Activated CD8-positive, alpha-beta T cell treated with anti-CD3 and anti-CD28 coated beads, Interleukin-2, amount 10 ng/mL, durations not matched to agents 7 days and 5 days (primary cell): ENCODE data around the gene RAB42. TPM values are rescaled to one million over a fixed set of nuclear protein-coding genes. Genes with fewer than 3 reads are reported as not detected.
"Not testable (repeated sequence)": the region's sequence is repeated elsewhere in the genome, so short reads cannot be mapped to it uniquely, and the experiment has no call there.

Source experiments
- ATAC-seq: fragments of 150-1000 bp; cut with Tn5 transposase; one replicate; pipeline ENCODE4 v1.10.0; 2021; ENCODE audit warnings: moderate library complexity
- CTCF ChIA-PET: fragments of 350-600 bp; sonication (Branson Sonifier 250); formaldehyde crosslinking; loops from one replicate; lab custom pipeline; 2021; ENCODE audit warnings: antibody characterized with exemption; lab: Charles Lee
- POLR2A ChIA-PET: fragments of 350-600 bp; sonication (Branson Sonifier 250); formaldehyde crosslinking; loops from one replicate; lab custom pipeline; 2021; ENCODE audit warnings: antibody characterized with exemption; lab: Charles Lee
- DNase-seq: peaks from one replicate; pipeline ENCODE4 v3.0.0-alpha.2; 2020
- H3K27ac Mint-ChIP-seq: one replicate; pipeline ENCODE4 v1.8.0; 2021; ENCODE audit warnings: mild to moderate bottlenecking, mixed read lengths
- H3K27me3 Mint-ChIP-seq: one replicate; pipeline ENCODE4 v1.8.0; 2021; ENCODE audit warnings: low read depth, mixed read lengths
- H3K36me3 Mint-ChIP-seq: one replicate; pipeline ENCODE4 v1.8.0; 2021; ENCODE audit warnings: low read depth, mixed read lengths
- H3K4me1 Mint-ChIP-seq: one replicate; pipeline ENCODE4 v1.8.0; 2021; ENCODE audit warnings: low read depth, mixed read lengths
- H3K4me3 Mint-ChIP-seq: one replicate; pipeline ENCODE4 v1.8.0; 2021; ENCODE audit warnings: mild to moderate bottlenecking, mixed read lengths
- H3K9me3 Mint-ChIP-seq: one replicate; pipeline ENCODE4 v1.8.0; 2022; ENCODE audit warnings: mixed read lengths; ENCODE audit not compliant: insufficient read depth
- total RNA-seq, 2 experiments: library from RNA; stranded (reverse); gene quantifications; one replicate each; pipeline ENCODE4 v1.2.3, GENCODE V29; 2021

The RAB42 gene
- total RNA-seq, 2 experiments from 2014 or later, result not detected

- H3K4me3 Mint-ChIP-seq, ATAC-seq, H3K9me3 Mint-ChIP-seq, DNase-seq, POLR2A ChIA-PET, H3K27ac Mint-ChIP-seq, H3K27me3 Mint-ChIP-seq, H3K36me3 Mint-ChIP-seq, CTCF ChIA-PET: not testable (repeated sequence)
- peaks cover 12% of the 10 kb centered on the region for H3K4me1 Mint-ChIP-seq
These were observed 5.3 kb upstream of the RAB42 start for GRCh38 chr1:28586585-28587391.

GRCh38 chr1:28592321-28593071, 431 bp downstream of the RAB42 start:
- H3K36me3 Mint-ChIP-seq, result peaks cover 5% of the 10 kb centered on the region
- H3K4me3 Mint-ChIP-seq, result peak overlapping the region; percentile 69
- ChIA-PET POLR2A (interaction anchor here (1.2 kb wide), 1 partner anchor 11 kb away, joined by 6 read pairs; no protein-coding TSS in a partner anchor), CTCF (no interaction called here)
- peaks cover 10% of the 10 kb centered on the region for H3K4me1 Mint-ChIP-seq
- peaks cover 10% of the 10 kb centered on the region for H3K27me3 Mint-ChIP-seq
- DNase-seq, result no peak
- no peak overlapping the region for H3K27ac Mint-ChIP-seq
- ATAC-seq, result peak; percentile 77
- H3K9me3 Mint-ChIP-seq, result no peaks in the 10 kb centered on the region

- ATAC-seq, H3K36me3 Mint-ChIP-seq, CTCF ChIA-PET, H3K27ac Mint-ChIP-seq, H3K9me3 Mint-ChIP-seq, H3K27me3 Mint-ChIP-seq, H3K4me3 Mint-ChIP-seq, POLR2A ChIA-PET, DNase-seq: not testable (repeated sequence)
- peaks cover 10% of the 10 kb centered on the region for H3K4me1 Mint-ChIP-seq
These were observed 1.9 kb downstream of the RAB42 start for GRCh38 chr1:28593988-28594356.

GRCh38 chr1:28594686-28595411, 2.8 kb downstream of the RAB42 start:
- not testable (repeated sequence) for H3K27me3 Mint-ChIP-seq, H3K9me3 Mint-ChIP-seq

GRCh38 chr1:28595412-28596191, 3.5 kb downstream of the RAB42 start:
- CTCF ChIA-PET, result interaction anchor here (1.1 kb wide), 1 partner anchor 15 kb away, joined by 4 read pairs; no protein-coding TSS in a partner anchor
- no peak overlapping the region for H3K27ac Mint-ChIP-seq
- DNase-seq (no peak), ATAC-seq (no peak)
- H3K36me3 Mint-ChIP-seq, result peaks cover 8% of the 10 kb centered on the region
- no peaks in the 10 kb centered on the region for H3K9me3 Mint-ChIP-seq
- H3K4me3 Mint-ChIP-seq, result no peak overlapping the region
- peaks cover 10% of the 10 kb centered on the region for H3K27me3 Mint-ChIP-seq
- H3K4me1 Mint-ChIP-seq, result peaks cover 10% of the 10 kb centered on the region
- POLR2A ChIA-PET, result interaction anchor here (2.1 kb wide), 1 partner anchor 14 kb away, joined by 11 read pairs; no protein-coding TSS in a partner anchor

More at GRCh38 chr1:28594686-28595411, 2.8 kb downstream of the RAB42 start:
- H3K4me1 Mint-ChIP-seq, result peaks cover 10% of the 10 kb centered on the region
- H3K36me3 Mint-ChIP-seq, ATAC-seq, POLR2A ChIA-PET, DNase-seq, H3K4me3 Mint-ChIP-seq, H3K27ac Mint-ChIP-seq: not testable (repeated sequence)
- CTCF ChIA-PET, result interaction anchor here (1.1 kb wide), 1 partner anchor 14 kb away, joined by 4 read pairs; no protein-coding TSS in a partner anchor

- CTCF ChIA-PET, ATAC-seq, H3K27me3 Mint-ChIP-seq, DNase-seq, H3K27ac Mint-ChIP-seq, H3K36me3 Mint-ChIP-seq, H3K4me3 Mint-ChIP-seq, H3K9me3 Mint-ChIP-seq: not testable (repeated sequence)
- H3K4me1 Mint-ChIP-seq, result peaks cover 10% of the 10 kb centered on the region
- POLR2A ChIA-PET, result interaction anchor here (2.1 kb wide), 1 partner anchor 14 kb away, joined by 11 read pairs; no protein-coding TSS in a partner anchor
These were observed 4.2 kb downstream of the RAB42 start for GRCh38 chr1:28596276-28596675.

GRCh38 chr1:28601696-28602095, 9.6 kb downstream of the RAB42 start:
- H3K9me3 Mint-ChIP-seq, result no peaks in the 10 kb centered on the region
- H3K27me3 Mint-ChIP-seq, result no peaks in the 10 kb centered on the region

GRCh38 chr1:28602536-28603439, 10.7 kb downstream of the RAB42 start:
- Mint-ChIP-seq H3K27me3 (no peaks in the 10 kb centered on the region), H3K27ac (peak overlapping the region; percentile 14), H3K4me3 (no peak overlapping the region), H3K9me3 (no peaks in the 10 kb centered on the region), H3K36me3 (peaks cover 33% of the 10 kb centered on the region), H3K4me1 (peaks cover 13% of the 10 kb centered on the region)
- ATAC-seq (no peak), DNase-seq (no peak)
- ChIA-PET CTCF (interaction anchor here (0.7 to 3.6 kb wide), 14 partner anchors 9 to 248 kb away, joined by 3 to 16 read pairs (median 4); no protein-coding TSS in a partner anchor), POLR2A (interaction anchor here (1.7 kb wide), 1 partner anchor 21 kb away, joined by 6 read pairs; no protein-coding TSS in a partner anchor)

More at GRCh38 chr1:28601696-28602095, 9.6 kb downstream of the RAB42 start:
- H3K4me1 Mint-ChIP-seq, result peaks cover 13% of the 10 kb centered on the region
- DNase-seq (no peak), ATAC-seq (no peak)
- ChIA-PET CTCF (interaction anchor here (1.3 to 3.6 kb wide), 5 partner anchors 27 to 275 kb away, joined by 3 to 16 read pairs (median 5); no protein-coding TSS in a partner anchor), POLR2A (interaction anchor here (1.7 kb wide), 1 partner anchor 20 kb away, joined by 6 read pairs; no protein-coding TSS in a partner anchor)
- H3K27ac Mint-ChIP-seq, result no peak overlapping the region
- H3K36me3 Mint-ChIP-seq, result peaks cover 32% of the 10 kb centered on the region
- H3K4me3 Mint-ChIP-seq, result no peak overlapping the region

GRCh38 chr1:28604411-28604810, 12.3 kb downstream of the RAB42 start:
- no peak overlapping the region for H3K27ac Mint-ChIP-seq
- no peaks in the 10 kb centered on the region for H3K27me3 Mint-ChIP-seq
- H3K9me3 Mint-ChIP-seq, result no peaks in the 10 kb centered on the region
- peaks cover 13% of the 10 kb centered on the region for H3K4me1 Mint-ChIP-seq
- POLR2A ChIA-PET, result interaction anchor here (0.9 to 1.0 kb wide), 2 partner anchors 23 to 39 kb away, joined by 3 read pairs; no protein-coding TSS in a partner anchor
- DNase-seq (no peak), ATAC-seq (no peak)
- H3K36me3 Mint-ChIP-seq, result peaks cover 34% of the 10 kb centered on the region
- CTCF ChIA-PET, result interaction anchor here (1.7 to 3.6 kb wide), 3 partner anchors 11 to 246 kb away, joined by 3 to 16 read pairs (median 13); no protein-coding TSS in a partner anchor
- no peak overlapping the region for H3K4me3 Mint-ChIP-seq

GRCh38 chr1:28604962-28605361, 12.9 kb downstream of the RAB42 start:
- Mint-ChIP-seq H3K36me3 (peaks cover 36% of the 10 kb centered on the region), H3K27me3 (no peaks in the 10 kb centered on the region), H3K4me1 (peaks cover 13% of the 10 kb centered on the region), H3K9me3 (no peaks in the 10 kb centered on the region), H3K27ac (no peak overlapping the region), H3K4me3 (no peak overlapping the region)
- DNase-seq, result no peak
- ATAC-seq, result no peak
- ChIA-PET CTCF (interaction anchor here (3.6 kb wide), 1 partner anchor 246 kb away, joined by 16 read pairs; no protein-coding TSS in a partner anchor), POLR2A (interaction anchor here (0.9 kb wide), 1 partner anchor 23 kb away, joined by 3 read pairs; no protein-coding TSS in a partner anchor)
